Endothelial cell of umbilical vein (primary cell): Measurements from ENCODE around the gene CHID1.

Experiments
- CTCF ChIP-seq, 2 donors: IDR thresholded peaks; 1 replicate in 1 of 2; 2 replicates in 1 of 2; pipeline ENCODE4 v1.5.1; 2011; ENCODE audit warnings: low read length in 2 of 2, mild to moderate bottlenecking in 2 of 2, moderate library complexity in 2 of 2, control low read depth in 1 of 2, inconsistent platforms in 1 of 2, low read depth in 1 of 2; ENCODE audit not compliant: insufficient read depth in 1 of 2; ENCODE audit errors: extremely low read depth in 1 of 2
- EZH2 ChIP-seq: IDR thresholded peaks from 2 replicates; pipeline ENCODE4 v1.6.1; 2012; ENCODE audit warnings: borderline replicate concordance, low read depth, mild to moderate bottlenecking, moderate library complexity, low read length, inconsistent platforms; ENCODE audit not compliant: severe bottlenecking
- JUN ChIP-seq: IDR thresholded peaks from 2 replicates; pipeline ENCODE4 v1.6.1; 2011; ENCODE audit warnings: borderline replicate concordance, low read depth; ENCODE audit not compliant: insufficient read length, insufficient read depth
- MAX ChIP-seq: IDR thresholded peaks from 2 replicates; pipeline ENCODE4 v1.6.1; 2011; ENCODE audit not compliant: insufficient read depth, insufficient read length
- POLR2A ChIP-seq: IDR thresholded peaks from 2 replicates; pipeline ENCODE4 v1.6.1; 2012; ENCODE audit warnings: low read depth, mild to moderate bottlenecking, control low read depth, low read length
- POLR2AphosphoS5 ChIP-seq: IDR thresholded peaks from 2 replicates; pipeline ENCODE4 v1.6.1; 2012; ENCODE audit warnings: low read depth, mild to moderate bottlenecking, control low read depth, low read length, moderate library complexity; ENCODE audit not compliant: insufficient read depth

GRCh38 chr11:824942-825341 is 85.7 kb downstream of the CHID1 start:
- TF ChIP-seq POLR2AphosphoS5 = no peak
- TF ChIP-seq CTCF (IDR thresholded peaks at IDR 0.05; ENCODE audit: extremely low read depth in 1 of 2, insufficient read depth in 1 of 2, low read depth in 1 of 2, low read length in 2 of 2) = no peak
- TF ChIP-seq MAX = no peak
- TF ChIP-seq EZH2 = no peak
- TF ChIP-seq JUN = no peak
- no peak for TF ChIP-seq POLR2A
